SK-N-SH treated with all-trans-retinoic acid at 6 μM for 48 hours (cell line): ENCODE results near the gene STXBP3.

Experiments used
- PPARA ChIP-seq: fragments of 250-450 bp; sonication (Bioruptor Pico); IDR thresholded peaks from 2 replicates; pipeline ENCODE4 v1.5.0; 2020; ENCODE audit warnings: mild to moderate bottlenecking, borderline replicate concordance
- RARB ChIP-seq: fragments of 250-450 bp; sonication (Bioruptor Pico); IDR thresholded peaks from 2 replicates; pipeline ENCODE4 v1.8.0; 2021; ENCODE audit warnings: mild to moderate bottlenecking, moderate library complexity
- TF ChIP-seq, protein P1 (sequence below): fragments of 250-450 bp; sonication (Bioruptor Pico); IDR thresholded peaks from 2 replicates; pipeline ENCODE4 v1.5.1; 2021; ENCODE audit warnings: mild to moderate bottlenecking, moderate library complexity

DNA sequence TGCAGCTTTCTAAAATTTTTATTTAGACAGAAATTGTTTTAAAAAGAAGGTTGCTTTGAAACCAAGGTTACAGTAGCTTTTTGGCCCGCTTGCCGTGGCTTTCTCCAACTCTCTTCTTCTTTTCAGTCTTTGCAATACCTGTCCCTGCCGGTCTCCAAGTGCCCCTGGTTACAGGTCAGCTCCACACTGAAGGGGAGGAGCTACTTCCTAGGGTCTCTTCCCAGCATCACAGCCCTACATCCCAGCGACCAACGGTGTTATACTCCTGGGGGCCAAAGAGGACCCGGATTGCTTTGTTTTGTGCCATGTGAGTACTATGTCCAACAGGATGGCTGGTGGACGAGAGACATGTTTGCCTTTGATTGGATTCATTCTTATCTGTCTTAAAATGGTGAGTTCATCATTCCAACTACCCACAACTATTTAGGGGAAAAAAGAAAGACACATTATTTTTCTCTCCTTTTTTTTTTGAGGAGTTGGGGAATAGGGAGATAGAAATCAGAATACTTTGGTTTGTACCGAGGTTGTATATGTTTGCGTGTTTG, 33.8 kb upstream of the STXBP3 start, which contains the start of gene FNDC7:
- TF ChIP-seq, protein P1, sequence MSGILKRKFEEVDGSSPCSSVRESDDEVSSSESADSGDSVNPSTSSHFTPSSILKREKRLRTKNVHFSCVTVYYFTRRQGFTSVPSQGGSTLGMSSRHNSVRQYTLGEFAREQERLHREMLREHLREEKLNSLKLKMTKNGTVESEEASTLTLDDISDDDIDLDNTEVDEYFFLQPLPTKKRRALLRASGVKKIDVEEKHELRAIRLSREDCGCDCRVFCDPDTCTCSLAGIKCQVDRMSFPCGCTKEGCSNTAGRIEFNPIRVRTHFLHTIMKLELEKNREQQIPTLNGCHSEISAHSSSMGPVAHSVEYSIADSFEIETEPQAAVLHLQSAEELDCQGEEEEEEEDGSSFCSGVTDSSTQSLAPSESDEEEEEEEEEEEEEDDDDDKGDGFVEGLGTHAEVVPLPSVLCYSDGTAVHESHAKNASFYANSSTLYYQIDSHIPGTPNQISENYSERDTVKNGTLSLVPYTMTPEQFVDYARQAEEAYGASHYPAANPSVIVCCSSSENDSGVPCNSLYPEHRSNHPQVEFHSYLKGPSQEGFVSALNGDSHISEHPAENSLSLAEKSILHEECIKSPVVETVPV: no peak
- no peak for TF ChIP-seq RARB (CRISPR knock-in tag)
- no peak for TF ChIP-seq PPARA (CRISPR knock-in tag)
